Progenitor cell of endocrine pancreas (in vitro differentiated cells): Measurements from ENCODE around the gene SAMM50. TPM values are rescaled to one million over a fixed set of nuclear protein-coding genes. Genes with fewer than 3 reads are reported as not detected.

Source experiments
- DNase-seq: peaks from one replicate; pipeline ENCODE4 v3.0.0; 2021; ENCODE audit warnings: low spot score; ENCODE audit not compliant: unreplicated experiment
- H3K27ac Mint-ChIP-seq: 2 replicates; pipeline ENCODE4 v1.8.0; 2021; ENCODE audit warnings: mild to moderate bottlenecking, moderate library complexity, mixed read lengths
- H3K27me3 Mint-ChIP-seq: 2 replicates; pipeline ENCODE4 v1.8.0; 2021; ENCODE audit warnings: mixed read lengths
- H3K36me3 Mint-ChIP-seq: 2 replicates; pipeline ENCODE4 v1.8.0; 2022; ENCODE audit warnings: mixed read lengths; ENCODE audit not compliant: insufficient read depth
- H3K4me1 Mint-ChIP-seq: 2 replicates; pipeline ENCODE4 v1.8.0; 2021; ENCODE audit warnings: low read depth, mixed read lengths
- H3K4me3 Mint-ChIP-seq: 2 replicates; pipeline ENCODE4 v1.8.0; 2021; ENCODE audit warnings: low read depth, mild to moderate bottlenecking, moderate library complexity, mixed read lengths
- H3K9me3 Mint-ChIP-seq: 2 replicates; pipeline ENCODE4 v1.8.0; 2021; ENCODE audit warnings: low read depth, mixed read lengths
- total RNA-seq: library from RNA; stranded (reverse); gene quantifications from 2 replicates; pipeline ENCODE4 v1.2.1, GENCODE V29; 2021
- TF ChIP-seq, protein P1 (sequence below): fragments of 200-600 bp; sonication (generic); IDR thresholded peaks from one replicate; pipeline ENCODE4 v1.5.0; 2021; ENCODE audit warnings: antibody characterized with exemption, mild to moderate bottlenecking; ENCODE audit not compliant: unreplicated experiment

SAMM50 gene
- total RNA-seq, 1 donor from 2014 or later = 50.9 TPM

DNA sequence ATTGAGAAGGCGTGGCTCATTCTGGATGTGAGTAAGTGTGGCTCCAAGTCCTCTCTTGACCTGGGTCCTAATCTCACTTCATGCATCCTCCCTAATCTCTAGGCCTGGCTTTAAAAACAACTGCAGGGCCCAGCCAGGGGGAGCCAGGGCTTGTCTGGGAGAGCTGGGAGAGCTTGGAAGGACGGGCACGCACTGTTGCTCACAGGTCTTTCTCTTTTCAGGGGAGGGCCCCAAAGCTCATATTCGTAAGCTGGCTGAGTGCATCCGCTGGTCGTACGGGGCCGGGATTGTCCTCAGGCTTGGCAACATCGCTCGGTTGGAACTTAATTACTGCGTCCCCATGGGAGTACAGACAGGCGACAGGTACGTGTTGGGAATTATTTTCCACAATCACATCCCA is 34.8 kb downstream of the SAMM50 start:
- Mint-ChIP-seq H3K36me3 (peaks cover 22% of the 10 kb centered on the region), H3K27me3 (no peaks in the 10 kb centered on the region), H3K4me1 (no peaks in the 10 kb centered on the region), H3K4me3 (no peak overlapping the region), H3K27ac (no peak overlapping the region), H3K9me3 (no peaks in the 10 kb centered on the region)
- DNase-seq = no peak
- TF ChIP-seq, protein P1, sequence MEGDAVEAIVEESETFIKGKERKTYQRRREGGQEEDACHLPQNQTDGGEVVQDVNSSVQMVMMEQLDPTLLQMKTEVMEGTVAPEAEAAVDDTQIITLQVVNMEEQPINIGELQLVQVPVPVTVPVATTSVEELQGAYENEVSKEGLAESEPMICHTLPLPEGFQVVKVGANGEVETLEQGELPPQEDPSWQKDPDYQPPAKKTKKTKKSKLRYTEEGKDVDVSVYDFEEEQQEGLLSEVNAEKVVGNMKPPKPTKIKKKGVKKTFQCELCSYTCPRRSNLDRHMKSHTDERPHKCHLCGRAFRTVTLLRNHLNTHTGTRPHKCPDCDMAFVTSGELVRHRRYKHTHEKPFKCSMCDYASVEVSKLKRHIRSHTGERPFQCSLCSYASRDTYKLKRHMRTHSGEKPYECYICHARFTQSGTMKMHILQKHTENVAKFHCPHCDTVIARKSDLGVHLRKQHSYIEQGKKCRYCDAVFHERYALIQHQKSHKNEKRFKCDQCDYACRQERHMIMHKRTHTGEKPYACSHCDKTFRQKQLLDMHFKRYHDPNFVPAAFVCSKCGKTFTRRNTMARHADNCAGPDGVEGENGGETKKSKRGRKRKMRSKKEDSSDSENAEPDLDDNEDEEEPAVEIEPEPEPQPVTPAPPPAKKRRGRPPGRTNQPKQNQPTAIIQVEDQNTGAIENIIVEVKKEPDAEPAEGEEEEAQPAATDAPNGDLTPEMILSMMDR = no peak

GRCh38 chr22:43991316-43992020 is 36.2 kb downstream of the SAMM50 start:
- H3K4me1 Mint-ChIP-seq = no peaks in the 10 kb centered on the region
- DNase-seq = no peak
- no peaks in the 10 kb centered on the region for H3K9me3 Mint-ChIP-seq
- TF ChIP-seq, protein P1 = no peak
- no peak overlapping the region for H3K27ac Mint-ChIP-seq
- peaks cover 19% of the 10 kb centered on the region for H3K36me3 Mint-ChIP-seq
- H3K4me3 Mint-ChIP-seq = no peak overlapping the region
- no peaks in the 10 kb centered on the region for H3K27me3 Mint-ChIP-seq

DNA sequence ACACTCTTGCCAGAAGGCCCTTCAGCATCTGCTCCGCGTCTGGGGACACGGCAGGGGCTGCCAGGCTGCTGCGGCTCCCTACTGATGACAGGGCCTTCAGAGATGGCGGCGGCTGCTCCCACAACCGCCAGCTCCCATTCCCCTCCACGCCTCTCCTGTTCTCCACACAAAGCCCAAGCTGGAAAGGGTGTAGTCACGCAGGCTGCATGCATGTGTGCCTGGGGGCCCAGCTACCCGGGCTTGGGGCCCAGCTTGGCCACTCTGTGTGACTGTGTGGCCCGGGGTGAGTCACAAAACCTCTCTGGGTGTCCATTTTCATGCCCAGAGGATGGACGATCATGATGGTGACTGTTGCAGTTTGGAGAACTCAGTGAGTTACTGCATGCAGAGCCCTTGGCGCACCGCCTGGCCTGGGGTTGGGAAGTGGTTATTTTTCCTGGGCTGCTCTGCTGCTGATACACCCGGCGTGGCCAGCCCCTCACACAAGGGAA is 37.1 kb downstream of the SAMM50 start:
- no peak for DNase-seq
- TF ChIP-seq, protein P1 = no peak
- Mint-ChIP-seq H3K27ac (no peak overlapping the region), H3K27me3 (no peaks in the 10 kb centered on the region), H3K36me3 (peaks cover 24% of the 10 kb centered on the region), H3K4me1 (no peaks in the 10 kb centered on the region), H3K9me3 (no peaks in the 10 kb centered on the region), H3K4me3 (no peak overlapping the region)

- Mint-ChIP-seq H3K27me3 (no peaks in the 10 kb centered on the region), H3K36me3 (peaks cover 25% of the 10 kb centered on the region), H3K27ac (no peak overlapping the region), H3K9me3 (no peaks in the 10 kb centered on the region), H3K4me3 (no peak overlapping the region), H3K4me1 (peaks cover 3% of the 10 kb centered on the region)
- TF ChIP-seq, protein P1 = peak; percentile 97
- peak; percentile 57 for DNase-seq
These were observed 38.0 kb downstream of the SAMM50 start for GRCh38 chr22:43993072-43993760.

DNA sequence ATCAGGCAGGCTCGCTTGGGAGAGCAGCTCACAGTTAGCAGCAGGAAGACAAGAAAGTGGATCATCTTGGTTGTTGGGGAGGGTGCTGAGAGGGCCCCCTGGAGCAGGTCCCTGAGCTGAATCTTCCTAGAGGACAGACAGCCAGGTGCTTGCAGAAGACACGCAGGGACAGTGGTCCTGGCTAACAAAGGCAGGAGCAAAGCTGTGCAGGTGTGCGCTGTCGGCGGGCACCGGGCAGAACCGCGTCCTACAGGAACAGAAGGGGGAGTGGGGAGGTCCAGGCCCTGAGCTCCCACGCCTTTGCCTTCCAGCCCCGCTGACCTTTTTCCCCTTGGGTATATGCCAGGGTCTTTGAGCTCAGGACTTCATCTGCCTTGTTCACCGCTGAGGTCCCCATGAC is 38.8 kb downstream of the SAMM50 start:
- Mint-ChIP-seq H3K4me3 (no peak overlapping the region), H3K36me3 (peaks cover 23% of the 10 kb centered on the region)

More for the DNA sequence above, 38.8 kb downstream of the SAMM50 start:
- Mint-ChIP-seq H3K4me1 (peaks cover 11% of the 10 kb centered on the region), H3K27ac (no peak overlapping the region), H3K9me3 (no peaks in the 10 kb centered on the region), H3K27me3 (no peaks in the 10 kb centered on the region)
- DNase-seq = no peak
- TF ChIP-seq, protein P1 = no peak
